ENCODE results near the gene RNF220. TPM values are rescaled to one million over a fixed set of nuclear protein-coding genes. Genes with fewer than 3 reads are reported as not detected.

RNF220 gene
- total RNA-seq, 1 donor from 2014 or later, result 72.5 TPM

DNA sequence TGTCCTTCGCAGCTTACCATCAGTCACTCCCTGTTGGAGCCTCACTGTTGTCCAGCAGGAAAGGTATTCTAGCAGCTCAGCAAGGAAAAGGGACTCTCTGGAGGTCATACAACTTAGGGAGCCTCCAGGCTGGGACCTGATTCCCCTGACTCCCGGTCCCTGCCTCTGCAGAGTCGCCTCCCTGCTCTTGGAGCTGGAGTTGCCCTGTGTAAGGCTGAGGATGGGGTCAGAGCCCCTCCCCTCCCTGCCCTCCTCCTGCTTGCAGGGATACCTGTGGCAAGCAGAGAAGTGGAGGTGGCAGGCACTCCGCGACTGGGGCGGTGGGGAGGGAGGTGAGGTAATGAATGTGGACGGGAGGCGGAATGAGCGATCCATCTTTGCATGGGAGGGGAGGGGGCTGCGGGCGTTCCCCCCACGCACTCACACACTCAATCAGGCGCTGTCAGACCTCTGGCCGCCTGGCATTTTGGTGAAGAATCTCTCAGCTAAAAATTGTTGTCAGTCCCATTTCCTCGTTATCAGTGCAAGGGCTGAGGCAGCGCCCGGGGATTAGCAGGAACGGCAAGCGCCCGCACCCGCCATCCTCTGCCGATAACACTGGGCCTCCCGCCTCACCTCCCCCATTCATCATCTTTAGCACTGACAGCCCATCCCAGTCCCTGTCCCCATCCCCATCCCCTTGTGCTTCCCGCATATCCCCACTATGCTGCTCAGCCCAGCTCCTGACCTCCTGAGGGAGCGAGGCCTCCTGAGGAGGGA lies 204.9 kb downstream of the RNF220 start:
- no peaks in the 10 kb centered on the region for H3K36me3 ChIP-seq

DNA sequence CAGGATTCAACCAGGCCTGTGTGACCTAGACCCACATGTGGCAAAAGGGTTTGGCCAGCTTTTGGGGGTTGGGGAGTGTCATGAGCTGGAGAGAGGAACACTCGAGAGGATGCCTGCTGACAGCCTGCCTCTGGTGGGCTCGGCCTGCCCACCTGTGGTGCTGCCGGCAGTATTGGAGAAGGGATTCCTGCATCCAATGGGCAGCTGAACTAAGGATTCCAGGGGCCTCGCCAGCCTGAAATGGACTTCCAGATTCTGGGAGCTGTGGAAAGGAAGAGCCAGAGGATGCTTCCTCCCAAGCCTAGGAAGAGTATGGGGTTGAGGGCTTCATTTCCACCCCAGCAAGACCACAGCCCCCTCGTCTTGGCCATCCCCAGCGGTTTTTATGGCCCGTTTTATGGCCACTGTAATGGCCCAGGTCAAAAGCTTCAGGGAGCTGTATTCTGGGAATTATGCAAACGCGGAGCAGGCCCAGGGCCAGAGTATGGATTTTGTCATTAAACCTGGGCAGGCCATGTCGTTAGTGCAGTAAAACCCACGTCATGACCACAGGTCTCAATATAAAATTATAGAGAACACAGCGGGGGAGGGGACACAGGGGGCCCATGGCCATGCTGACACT lies 205.6 kb downstream of the RNF220 start:
- no peak for ATAC-seq
- Histone ChIP-seq H3K27ac (no peak overlapping the region), H3K27me3 (ENCODE audit: low read depth) (no peaks in the 10 kb centered on the region), H3K9me3 (no peaks in the 10 kb centered on the region), H3K4me3 (no peak overlapping the region), H3K36me3 (no peaks in the 10 kb centered on the region), H3K4me1 (no peaks in the 10 kb centered on the region)
- DNase-seq, result no peak
- TF ChIP-seq, protein P1, sequence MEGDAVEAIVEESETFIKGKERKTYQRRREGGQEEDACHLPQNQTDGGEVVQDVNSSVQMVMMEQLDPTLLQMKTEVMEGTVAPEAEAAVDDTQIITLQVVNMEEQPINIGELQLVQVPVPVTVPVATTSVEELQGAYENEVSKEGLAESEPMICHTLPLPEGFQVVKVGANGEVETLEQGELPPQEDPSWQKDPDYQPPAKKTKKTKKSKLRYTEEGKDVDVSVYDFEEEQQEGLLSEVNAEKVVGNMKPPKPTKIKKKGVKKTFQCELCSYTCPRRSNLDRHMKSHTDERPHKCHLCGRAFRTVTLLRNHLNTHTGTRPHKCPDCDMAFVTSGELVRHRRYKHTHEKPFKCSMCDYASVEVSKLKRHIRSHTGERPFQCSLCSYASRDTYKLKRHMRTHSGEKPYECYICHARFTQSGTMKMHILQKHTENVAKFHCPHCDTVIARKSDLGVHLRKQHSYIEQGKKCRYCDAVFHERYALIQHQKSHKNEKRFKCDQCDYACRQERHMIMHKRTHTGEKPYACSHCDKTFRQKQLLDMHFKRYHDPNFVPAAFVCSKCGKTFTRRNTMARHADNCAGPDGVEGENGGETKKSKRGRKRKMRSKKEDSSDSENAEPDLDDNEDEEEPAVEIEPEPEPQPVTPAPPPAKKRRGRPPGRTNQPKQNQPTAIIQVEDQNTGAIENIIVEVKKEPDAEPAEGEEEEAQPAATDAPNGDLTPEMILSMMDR (IDR thresholded peaks at IDR 0.05), result no peak
- intact Hi-C loops (cut with DNase I), result no loop called here

More for the DNA sequence above, 204.9 kb downstream of the RNF220 start:
- Histone ChIP-seq H3K27ac (no peak overlapping the region), H3K4me1 (no peaks in the 10 kb centered on the region), H3K9me3 (no peaks in the 10 kb centered on the region), H3K27me3 (ENCODE audit: low read depth) (no peaks in the 10 kb centered on the region), H3K4me3 (no peak overlapping the region)
- ATAC-seq (no peak), DNase-seq (no peak)
- intact Hi-C loops (cut with DNase I), result no loop called here
- TF ChIP-seq, protein P1 (IDR thresholded peaks at IDR 0.05), result no peak

DNA sequence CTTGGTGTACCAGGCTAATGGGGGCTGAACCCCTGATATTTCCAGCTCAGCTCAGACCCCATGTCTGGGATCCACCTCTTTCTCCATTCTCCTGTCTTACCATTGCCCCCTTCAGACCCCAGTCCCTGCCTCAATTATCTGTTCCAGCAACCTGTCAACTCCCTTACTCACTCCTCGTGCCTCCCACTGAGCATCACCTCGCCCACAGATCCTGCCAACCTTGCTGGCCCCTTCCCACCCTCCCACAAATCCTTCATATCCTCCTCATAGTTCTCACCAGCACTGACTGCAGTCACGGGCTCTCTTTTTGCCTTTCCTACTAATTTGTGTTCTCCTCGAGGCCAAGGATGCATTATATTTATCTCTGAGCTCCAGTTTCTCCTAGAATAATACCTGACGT lies 206.4 kb downstream of the RNF220 start:
- intact Hi-C loops (cut with DNase I), result no loop called here
- no peaks in the 10 kb centered on the region for H3K9me3 ChIP-seq
- H3K4me1 ChIP-seq, result no peaks in the 10 kb centered on the region
- H3K4me3 ChIP-seq, result no peak overlapping the region
- no peak for ATAC-seq
- no peak overlapping the region for H3K27ac ChIP-seq
- no peak for DNase-seq
- H3K27me3 ChIP-seq (ENCODE audit: low read depth), result no peaks in the 10 kb centered on the region
- TF ChIP-seq, protein P1 (IDR thresholded peaks at IDR 0.05), result no peak
- no peaks in the 10 kb centered on the region for H3K36me3 ChIP-seq

DNA sequence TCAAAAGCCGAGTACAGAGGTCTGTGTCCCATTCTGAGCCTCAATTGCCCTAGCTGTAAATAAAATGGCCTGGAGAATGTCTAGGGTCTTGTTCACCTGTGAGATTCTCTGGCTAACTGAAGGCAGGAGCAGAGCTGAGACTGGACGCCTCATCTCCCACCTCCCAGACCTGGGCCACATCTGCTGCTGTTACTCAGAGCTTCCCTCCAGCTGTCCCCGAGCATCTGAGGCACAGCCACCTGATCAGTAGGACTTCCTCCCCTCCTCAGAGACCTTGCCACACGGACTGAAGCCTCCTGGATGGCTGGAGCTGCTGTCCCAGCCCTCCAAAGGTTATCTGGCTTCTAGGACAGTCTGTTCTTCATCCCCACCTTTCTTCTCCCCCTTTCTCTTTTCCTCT lies 206.8 kb downstream of the RNF220 start:
- Histone ChIP-seq H3K27me3 (ENCODE audit: low read depth) (peaks cover 3% of the 10 kb centered on the region), H3K9me3 (no peaks in the 10 kb centered on the region), H3K4me1 (no peaks in the 10 kb centered on the region), H3K36me3 (no peaks in the 10 kb centered on the region), H3K27ac (no peak overlapping the region), H3K4me3 (no peak overlapping the region)
- TF ChIP-seq, protein P1 (IDR thresholded peaks at IDR 0.05), result no peak
- no peak for ATAC-seq
- intact Hi-C loops (cut with DNase I), result no loop called here
- DNase-seq, result no peak

DNA sequence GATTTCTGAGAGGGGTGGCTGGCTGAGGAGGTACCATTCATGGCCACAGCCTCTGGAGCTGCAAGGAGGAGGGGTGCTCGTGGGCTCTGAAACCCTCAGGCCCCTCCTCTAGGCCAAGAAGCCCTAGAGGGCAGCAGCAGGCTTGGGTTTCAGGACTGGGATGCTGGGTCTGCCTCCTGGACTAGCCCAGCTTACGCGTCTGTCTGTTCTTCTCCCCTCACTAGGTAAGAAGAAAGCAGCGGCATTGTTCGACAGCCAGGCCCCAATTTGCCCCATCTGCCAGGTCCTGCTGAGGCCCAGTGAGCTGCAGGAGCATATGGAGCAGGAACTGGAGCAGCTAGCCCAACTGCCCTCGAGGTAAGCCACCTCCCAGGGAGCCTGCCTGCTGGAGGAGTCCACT lies 208.9 kb downstream of the RNF220 start:
- H3K4me1 ChIP-seq, result no peaks in the 10 kb centered on the region
- peaks cover 10% of the 10 kb centered on the region for H3K27me3 ChIP-seq (ENCODE audit: low read depth)
- H3K9me3 ChIP-seq, result no peaks in the 10 kb centered on the region
- TF ChIP-seq, protein P1 (IDR thresholded peaks at IDR 0.05), result no peak
- no peak overlapping the region for H3K27ac ChIP-seq
- no peaks in the 10 kb centered on the region for H3K36me3 ChIP-seq
- DNase-seq (no peak), ATAC-seq (no peak)
- intact Hi-C loops (cut with DNase I), result no loop called here
- no peak overlapping the region for H3K4me3 ChIP-seq

Measured in lower lobe of right lung (tissue), 2 donors.